HG03457 (cell line): ENCODE data around the gene RALGPS1.

Experiments
- ATAC-seq: cut with Tn5 transposase; IDR thresholded peaks from one replicate; pipeline ENCODE4 v1.9.1; 2021; ENCODE audit warnings: moderate number of reproducible peaks; ENCODE audit not compliant: unreplicated experiment

The RALGPS1 gene

DNA sequence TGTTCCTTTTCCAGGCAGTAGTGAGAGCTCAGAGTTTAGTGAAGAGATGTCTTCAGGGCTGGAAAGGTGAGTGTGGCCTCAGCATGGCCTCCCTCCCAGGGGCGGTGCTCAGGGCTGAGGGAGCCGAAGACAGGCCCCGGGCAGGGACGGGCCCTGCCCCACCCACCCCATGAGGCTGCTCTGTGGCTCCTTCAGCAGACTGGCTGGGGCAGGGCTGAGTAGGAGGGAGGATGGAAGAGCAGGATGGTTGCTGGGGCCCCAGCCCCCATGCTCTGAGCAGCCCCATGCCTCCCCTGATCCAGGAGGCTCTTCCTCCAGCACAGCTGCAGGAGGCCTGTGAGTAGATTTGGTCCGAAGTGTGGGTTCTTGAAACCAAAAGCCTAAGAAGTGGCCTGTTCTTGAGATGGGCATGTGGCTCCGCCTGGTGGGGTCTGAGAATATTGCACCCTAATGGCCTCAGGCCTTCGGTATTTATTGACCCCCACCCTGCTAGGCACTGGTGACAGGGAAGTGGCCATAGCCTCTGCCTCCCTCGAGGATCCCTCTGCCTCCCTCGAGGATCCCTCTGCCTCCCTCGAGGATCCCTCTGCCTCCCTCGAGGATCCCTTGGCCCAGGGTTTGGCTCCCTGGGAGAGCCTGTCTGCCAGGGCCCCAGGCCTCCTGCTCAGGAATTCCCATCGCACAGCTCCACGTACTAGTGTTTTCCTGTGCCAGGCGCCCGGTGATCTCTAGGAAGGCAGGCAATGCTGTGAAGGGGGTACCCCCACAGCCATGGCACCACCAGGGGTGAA is 284.6 kb downstream of the RALGPS1 start:
- no peak for ATAC-seq

DNA sequence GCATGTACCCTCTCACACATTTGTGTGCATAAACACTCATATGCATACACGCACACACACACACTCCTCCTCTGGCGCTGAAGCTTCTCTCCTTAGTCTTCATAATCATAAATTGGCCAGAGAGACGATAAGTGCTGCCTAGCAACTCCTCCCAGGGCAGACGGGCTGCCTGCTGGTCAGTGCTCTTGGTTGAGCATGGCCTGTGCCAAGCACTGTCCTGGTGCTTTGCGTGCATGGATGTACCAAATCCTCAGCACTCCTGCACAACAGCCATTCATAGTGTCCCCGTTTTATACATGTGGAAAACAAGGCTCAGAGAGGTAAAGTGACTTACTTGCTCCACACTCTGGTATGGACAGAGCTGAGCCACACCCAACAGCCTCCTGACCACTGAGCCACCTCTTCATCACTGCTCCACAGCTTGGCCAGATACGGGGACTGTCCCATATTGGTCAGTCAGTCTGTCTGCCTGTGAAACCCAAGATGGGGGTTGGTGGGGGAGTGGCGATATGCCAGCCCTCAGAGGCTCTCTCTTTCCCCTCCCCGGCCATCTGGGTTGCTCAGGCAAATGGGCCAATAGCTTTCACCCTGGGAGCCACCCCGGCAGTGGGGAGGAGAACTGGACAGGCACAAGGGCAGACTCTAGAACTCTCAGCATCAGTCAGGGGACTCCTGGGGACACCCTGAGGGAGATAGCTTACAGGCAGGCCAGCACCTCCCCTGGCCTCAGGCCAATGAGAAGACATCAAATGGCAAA is 285.7 kb downstream of the RALGPS1 start:
- ATAC-seq, result no peak

DNA sequence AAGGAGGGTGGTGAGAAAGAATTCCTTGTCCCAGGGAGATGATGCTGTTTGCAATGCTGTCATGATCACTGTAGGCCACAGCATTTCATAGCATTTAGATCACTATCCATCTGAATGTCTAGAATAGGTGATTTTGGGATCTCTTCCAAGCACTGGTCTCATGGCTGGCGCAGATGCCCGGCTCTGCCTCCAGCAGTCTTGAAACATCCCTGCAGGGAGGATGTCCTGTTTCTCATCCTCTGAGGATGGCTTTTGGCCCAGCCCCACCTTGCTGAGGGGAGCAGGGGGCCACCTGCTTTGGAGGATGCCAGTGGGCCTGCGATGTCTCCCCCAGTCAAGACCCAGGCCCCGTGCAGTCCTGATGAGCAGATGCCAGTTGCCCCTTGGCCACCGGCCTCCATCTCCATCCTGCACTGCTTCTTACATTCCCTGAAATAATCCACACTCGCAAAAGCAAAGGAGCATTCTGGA is 286.5 kb downstream of the RALGPS1 start:
- ATAC-seq, result no peak

DNA sequence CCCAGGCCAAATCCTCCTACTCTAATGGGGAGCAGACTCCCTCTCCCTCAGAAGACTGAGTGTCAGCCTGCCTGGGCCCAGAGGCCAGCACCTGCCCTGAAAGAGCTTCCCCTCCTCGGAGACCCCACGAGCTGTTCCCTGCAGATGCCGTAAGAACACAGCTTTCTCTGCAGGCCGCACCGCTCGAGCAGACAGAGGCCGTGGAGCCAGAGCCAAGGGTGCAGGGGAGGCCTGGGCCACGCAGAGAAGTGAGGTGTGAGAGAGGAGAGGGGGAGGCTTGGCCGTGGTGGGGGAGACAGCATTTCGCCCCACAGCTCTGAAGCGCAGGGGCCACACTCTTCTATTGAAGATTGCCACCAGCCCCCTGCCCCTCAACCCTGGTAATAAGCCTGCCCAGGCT is 287.1 kb downstream of the RALGPS1 start:
- ATAC-seq, result no peak

DNA sequence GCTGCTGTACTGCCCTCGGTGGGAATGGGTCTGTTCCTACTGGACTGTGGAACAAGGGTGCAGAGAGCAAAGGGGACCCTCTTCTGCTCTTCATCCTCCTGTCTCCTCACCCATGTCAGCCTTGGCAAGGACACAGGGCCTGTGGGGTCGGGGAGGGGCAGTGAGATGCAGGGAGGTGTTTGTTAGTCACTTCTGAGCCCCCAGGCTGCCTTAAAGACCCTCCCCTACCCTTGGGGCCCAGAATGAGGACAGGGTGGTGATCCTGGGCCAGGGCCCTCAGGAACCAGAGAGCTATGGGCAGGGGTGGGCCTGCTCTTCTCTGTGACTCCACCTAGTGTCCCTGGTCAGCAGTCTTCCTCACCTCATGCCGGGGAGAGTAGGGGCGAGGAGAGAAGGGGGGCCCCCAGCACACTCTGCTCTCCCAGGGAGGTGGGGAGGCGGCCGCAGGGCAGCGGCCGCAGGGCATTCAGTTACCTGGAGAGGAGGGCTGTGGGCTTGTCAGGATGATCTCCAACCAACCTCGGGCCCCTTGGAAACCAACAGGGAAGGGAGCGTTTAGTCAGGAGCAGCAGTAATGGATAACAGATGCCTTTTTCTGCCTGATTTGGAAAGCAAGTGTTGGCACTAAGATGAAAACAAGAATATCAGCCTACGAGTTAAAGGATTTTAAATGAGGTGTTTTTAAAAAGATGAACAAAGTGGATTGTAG is 288.0 kb downstream of the RALGPS1 start:
- ATAC-seq, result no peak

DNA sequence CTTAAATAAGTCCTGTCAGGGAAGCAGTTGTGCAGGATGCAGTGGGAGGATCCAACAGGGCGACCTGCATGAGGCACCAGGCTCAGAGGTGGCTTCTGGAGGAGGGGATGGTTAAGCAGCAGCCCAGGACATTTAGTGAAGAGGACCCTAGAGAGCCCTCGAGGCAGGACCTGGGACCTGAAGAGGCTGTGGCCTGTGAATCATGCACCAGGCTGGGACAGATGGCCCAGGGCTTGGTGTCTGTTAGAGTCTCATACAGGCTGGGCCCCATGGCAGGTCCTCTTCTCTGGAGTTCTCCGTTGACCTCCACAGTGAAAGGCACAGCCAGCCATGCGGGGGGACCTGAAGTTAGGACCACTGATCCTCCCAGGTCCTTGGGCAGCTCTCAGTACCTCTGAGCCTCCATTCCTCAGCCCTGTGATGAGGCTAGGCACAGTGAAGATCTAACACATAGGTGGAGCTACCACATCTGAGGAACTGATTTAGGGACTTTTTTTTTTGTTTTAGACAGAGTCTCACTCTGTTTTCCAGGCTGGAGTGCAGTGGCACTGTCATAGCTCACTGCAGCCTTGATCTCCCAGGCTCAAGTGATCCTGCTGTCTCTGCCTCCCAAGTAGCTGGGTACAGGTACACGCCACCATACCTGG is 289.2 kb downstream of the RALGPS1 start:
- no peak for ATAC-seq

DNA sequence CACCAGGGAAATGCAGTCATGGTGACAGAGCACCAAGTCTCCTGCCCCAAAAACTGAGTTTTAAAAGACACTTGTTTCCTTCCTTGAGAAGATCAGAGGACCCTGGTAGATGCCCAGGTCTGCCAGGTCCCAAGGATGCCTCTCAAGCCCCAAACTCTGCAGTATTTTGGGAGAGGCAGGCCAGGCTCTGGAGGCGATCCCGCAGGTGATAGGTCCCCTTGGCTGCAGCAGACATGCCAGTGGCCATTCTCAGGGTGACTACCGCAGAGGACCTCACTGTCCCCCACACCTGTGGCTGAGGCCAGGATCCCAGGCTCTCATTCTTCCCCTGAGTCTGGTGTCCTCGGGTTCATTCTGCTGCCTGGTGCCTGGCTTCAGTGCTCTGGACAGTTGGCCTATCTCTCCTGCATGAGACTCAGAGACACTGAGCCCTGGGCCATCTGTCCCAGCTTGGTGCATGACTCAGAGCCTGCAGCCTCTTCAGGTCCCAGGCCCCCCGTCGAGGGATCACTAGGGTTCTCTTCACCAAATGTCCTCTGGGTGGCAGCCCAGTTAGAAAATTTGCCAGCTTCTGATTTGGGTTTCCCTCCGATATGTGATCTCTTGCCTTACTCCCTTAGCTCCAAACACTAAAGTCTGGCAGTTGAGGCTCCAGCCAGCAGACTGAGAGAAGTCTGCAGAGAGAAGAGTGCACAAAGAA is 290.3 kb downstream of the RALGPS1 start:
- no peak for ATAC-seq

DNA sequence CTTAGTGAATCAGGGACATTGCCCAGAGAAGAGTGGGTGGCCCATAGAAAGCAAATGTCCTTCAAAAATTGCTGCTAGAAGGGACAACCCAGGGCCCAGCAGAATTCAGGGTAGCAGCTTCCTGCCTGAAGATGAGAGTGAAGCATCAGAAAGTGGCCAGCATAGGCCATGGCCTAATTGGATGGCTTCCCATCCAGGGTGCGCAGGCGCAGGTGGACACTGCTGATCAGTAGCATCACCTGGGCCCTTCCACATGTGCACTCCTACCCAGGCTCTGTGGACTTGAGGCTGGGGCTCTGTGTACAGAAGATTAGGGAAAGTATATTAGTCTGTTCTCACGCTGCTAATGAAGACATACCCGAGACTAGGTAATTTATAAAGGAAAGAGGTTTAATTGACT is 291.4 kb downstream of the RALGPS1 start:
- no peak for ATAC-seq

DNA sequence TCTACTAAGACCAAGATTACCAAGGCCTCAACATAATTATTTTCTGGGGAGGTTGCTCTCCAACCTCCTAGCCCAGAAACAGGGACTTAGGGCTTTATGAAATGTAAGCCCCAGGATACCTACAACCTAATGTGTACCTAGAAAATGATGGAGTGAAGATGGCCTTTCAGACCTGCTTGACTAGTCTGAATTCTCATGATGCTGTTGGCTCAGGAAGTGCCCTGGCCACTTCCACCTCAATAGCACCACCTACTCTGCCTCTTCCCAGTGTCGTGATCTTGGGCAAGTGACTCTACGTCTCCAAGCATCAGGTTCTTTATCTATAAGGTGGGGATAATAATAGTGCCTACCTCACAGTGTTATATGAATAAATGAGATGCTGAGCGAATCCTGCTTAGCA is 292.1 kb downstream of the RALGPS1 start:
- no peak for ATAC-seq

DNA sequence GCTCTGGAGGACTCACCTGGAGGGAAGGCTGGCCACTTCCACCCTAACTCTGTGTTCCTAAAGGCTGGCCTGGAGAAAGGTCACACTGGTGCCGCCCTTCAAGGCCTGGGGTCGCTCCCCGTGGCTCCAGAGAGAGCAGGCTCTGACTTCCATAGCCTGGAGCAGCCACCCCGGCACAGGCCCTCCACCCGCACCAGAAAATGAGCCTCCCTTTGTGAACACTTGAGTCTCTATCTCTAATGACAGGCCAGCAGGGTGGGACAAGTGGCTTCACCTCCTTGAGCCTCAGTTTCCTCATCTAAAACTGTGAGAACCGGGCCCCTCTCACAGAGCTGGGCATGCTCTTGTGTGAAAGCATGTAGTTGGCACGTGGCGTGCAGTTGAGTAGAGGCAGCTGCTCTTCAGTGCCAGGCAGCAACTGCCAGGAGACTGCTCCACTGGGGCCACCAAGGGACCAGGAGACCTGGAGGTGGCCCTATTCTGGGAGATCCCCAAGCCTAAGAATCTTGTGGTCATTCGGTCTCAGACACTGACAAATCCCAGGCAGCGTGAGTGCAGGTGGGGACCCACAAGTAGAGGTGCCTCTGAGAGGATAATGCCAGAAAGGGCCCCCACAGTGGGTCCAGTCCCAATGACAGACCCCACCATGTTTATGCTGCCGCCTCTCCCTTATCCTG is 293.3 kb downstream of the RALGPS1 start:
- no peak for ATAC-seq

DNA sequence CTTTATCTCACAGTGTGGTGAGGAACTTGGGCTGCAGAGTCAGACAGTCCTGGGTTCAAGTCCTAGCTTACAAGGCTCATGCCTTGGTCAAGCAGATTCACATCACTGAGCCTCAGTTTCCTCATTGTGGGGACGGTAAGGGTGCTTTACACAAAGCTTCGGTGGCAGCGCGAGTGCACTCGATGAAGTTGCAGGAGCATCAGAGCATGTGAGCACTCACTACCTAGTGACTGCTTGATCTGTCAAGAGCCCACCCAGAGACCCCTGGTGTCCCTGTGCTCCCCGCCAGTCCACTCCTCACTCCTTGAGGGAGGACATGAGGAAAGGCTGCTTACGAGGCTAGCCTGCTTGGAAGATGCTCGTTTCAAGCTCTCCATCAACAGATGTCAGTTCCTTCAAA is 293.8 kb downstream of the RALGPS1 start:
- no peak for ATAC-seq

DNA sequence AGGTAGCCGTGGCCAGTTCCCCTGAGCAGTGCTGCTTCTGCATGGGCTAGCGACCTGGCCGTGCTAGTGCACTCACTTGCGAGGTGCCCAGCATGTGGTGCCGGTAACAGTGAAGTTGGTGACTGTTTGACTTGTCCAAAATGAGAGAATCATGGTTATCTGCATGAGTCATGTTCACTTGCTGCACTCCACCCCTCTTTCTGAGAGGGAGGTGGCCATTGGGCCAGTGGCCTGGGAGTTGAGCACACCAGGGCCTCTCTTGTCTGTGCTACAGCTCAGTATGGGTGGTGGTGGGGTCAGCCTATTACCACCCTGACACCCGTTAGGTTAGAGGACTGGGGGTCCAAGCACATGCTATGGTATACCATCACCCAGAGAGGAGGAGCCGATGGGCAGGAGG is 294.6 kb downstream of the RALGPS1 start:
- ATAC-seq, result no peak

DNA sequence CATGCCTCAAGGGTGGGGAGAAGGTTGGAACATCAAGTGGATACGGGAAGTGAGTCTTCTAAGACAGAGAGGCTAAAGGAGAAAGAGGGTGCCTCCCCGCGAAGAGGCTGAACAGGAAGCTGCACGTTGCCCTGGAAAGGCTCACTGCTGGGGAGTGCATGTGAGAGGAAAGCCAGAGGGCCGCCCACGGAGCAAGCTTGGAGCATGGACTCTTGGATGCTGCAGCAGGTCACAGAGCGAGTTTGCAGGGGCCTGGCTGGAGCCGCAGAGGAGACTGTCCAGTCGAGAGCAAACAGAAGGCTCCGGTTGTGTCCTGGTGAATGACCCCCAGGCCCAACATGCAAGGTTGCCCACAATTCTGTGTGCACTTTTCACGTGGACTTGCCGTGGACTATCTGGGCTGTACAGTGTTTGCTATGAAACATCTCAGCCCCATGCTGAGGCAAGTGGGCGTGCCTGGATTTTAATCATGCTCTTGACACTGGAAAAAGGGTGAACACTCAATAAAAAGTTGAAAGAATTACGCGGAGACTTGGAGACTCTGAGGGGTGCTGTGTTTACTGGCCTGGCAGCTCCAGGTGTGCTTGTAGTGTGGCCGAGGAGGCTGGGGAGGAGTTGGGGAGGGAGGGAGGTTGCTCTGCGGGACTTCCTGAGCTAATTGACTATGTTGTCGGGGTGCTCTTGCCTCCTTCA is 295.5 kb downstream of the RALGPS1 start:
- no peak for ATAC-seq

DNA sequence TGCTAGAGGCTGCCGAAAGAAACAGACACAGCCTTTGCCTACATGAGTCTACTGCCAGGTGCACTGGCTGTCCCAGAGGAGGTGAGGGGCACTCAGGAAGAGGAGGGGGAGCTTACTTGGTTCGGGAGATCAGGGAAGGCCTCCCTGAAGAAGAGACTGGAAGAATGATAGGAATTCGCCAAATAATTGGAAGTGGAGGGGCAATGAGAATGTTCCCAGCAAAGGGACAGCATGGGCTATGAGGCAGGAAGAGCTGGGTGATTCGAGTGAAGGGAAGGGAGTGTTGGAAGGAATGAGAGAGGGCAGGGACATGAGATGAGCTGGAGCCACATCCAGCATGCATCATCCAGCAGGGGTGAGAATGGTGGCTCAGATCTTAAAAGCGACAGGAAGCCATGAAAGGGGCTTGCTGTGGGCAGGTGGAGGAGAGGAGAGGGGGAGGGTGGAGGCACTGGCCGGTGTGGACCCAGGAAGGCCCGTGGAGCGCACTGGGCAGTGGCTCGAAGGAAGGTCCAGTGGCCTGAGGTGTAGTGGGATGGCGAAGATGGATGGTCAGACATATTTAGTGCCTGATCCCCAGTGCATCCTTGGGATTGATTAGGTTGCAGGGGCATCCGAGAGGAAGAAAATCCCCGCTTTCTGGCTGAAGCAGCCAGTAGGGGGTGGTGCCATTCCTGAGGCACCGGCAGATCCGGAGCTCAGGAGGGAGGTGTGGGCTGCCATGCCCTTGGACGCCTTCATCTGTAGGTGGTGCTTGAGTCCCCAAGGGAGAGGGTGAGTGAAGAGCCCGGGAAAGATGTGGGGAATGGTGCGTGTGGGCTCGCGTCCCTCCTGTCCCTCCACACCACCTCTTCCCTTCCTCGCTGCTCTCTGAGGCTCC is 296.5 kb downstream of the RALGPS1 start:
- ATAC-seq, result no peak

DNA sequence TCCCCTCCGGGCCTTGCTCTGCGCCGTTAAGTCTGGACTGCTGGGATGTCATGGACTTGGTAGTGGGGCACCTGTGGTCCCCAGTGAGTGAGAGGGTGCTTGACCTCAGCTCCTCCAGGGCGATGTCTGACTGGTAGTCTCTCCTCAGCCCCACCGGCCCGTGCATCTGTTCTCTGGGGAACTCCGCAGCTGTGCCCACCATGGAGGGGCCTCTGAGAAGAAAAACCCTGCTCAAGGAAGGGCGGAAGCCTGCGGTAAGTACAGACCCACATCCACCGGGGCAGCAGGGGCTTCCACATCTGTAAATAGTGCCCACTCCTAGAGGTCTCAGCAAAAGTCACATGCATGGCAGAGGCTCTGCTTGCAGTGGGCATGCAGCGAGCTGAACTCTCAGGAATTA is 297.4 kb downstream of the RALGPS1 start:
- ATAC-seq, result no peak

DNA sequence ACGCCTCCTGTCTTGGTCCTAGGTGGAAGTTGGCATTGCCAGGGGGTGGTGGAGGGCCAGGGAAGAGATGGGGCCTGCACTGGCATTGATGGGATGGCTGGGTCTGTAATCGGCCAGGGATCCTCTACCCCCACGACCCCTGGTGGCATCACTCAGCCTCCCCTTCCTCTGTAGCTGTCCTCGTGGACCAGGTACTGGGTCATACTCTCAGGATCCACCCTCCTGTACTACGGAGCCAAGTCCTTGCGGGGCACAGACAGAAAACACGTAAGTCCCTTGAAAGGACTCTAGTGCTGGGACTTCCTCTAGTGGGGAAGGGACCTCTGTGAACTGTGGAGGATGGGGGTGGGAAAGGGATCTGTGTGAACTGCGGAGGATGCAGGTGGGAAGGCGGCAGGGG is 297.9 kb downstream of the RALGPS1 start:
- ATAC-seq, result no peak

DNA sequence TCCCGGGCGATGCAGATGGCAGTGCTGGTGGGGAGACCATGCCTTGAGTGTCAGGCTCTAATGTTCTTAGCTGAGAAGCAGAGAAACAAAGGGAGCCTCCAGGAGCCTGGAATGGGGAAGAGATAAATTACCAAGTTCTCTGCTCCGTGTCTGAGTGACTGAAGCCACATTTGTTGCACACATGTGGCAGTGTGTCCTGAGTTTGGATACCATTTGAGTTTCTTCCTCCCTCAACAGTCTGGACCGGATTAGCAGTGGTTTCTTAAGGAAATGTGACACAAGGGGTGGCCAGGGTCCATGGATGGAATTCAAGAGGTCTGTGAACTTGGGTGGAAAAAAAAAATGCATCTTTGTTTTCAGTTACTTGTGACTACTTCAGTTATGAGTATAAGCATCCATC is 299.3 kb downstream of the RALGPS1 start:
- no peak for ATAC-seq

DNA sequence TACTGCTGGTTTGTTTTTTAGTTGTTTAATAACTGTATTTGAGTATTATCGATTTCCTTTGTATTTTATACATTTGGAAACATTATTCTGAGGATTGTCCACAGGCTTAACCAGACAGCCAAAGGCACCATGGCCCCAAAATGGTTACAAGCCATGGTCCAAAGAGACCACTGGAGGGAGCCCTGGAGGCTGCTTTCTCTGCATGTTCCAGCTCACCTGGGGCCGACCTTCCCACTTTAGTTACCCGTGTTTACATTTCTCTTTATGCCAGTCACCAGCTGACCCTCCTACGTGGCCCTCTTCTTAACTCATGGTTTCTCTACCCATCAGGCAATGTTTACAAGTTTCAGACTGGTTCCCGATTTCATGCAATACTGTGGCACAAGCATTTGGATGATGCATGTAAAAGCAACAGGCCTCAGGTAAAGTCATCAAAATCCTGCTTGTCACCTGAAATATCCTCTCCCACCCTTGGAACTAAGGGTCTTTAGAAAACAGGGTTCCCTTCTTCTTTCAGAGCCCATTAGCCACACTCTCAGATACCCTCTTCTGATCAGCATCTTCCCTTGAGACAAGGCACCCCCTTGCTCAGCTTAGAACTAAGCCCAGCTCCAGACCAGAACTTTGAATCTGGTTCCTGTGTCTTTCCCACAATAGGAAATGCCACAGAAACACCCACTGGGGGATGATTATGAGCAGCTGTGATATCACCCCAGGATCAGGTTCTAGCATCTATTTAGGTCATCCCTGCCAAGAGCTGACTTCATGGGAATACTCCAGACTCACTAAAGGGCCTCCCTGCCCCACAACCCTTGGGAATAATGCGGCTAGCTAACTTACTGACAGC is 300.1 kb downstream of the RALGPS1 start:
- no peak for ATAC-seq
